Panc1 (cell line): Measurements from ENCODE around the gene IFNG-AS1. TPM values are rescaled to one million over a fixed set of nuclear protein-coding genes. Genes with fewer than 3 reads are reported as not detected.

Experiments
- ATAC-seq: fragments of 200-7000 bp; cut with Tn5 transposase; 2 replicates; pipeline ENCODE4 v1.9.1; 2020; ENCODE audit warnings: mild to moderate bottlenecking, moderate library complexity
- BruUV-seq: library from RNA; stranded (reverse); fragments of 400-500 nt; replicated peaks from 2 replicates; lab custom pipeline; 2021; lab: Mats Ljungman, UMichigan
- CTCF ChIA-PET: fragments of 300-600 bp; sonication (Branson Sonifier 250); formaldehyde crosslinking; loops from one replicate; lab custom pipeline; 2022; ENCODE audit warnings: antibody characterized with exemption; lab: Charles Lee
- POLR2A ChIA-PET: fragments of 300-600 bp; sonication (Branson Sonifier 250); formaldehyde crosslinking; loops from one replicate; lab custom pipeline; 2022; ENCODE audit warnings: antibody characterized with exemption; lab: Charles Lee
- DNase-seq: peaks from one replicate; pipeline ENCODE4 v3.0.0-alpha.2; 2010; ENCODE audit warnings: low read depth, low spot score
- H3K27ac ChIP-seq: 2 replicates; pipeline ENCODE4 v1.5.1; 2011; ENCODE audit warnings: mild to moderate bottlenecking, low read length, inconsistent platforms
- H3K27me3 ChIP-seq: fragments of 200-500 bp; sonication (Bioruptor generic); 2 replicates; pipeline ENCODE4 v1.6.0; 2014; ENCODE audit warnings: low read length, inconsistent platforms; ENCODE audit not compliant: control insufficient read depth, insufficient read depth
- H3K36me3 ChIP-seq: fragments of 200-500 bp; sonication (Bioruptor generic); 2 replicates; pipeline ENCODE4 v1.5.1; 2014; ENCODE audit warnings: inconsistent platforms, mild to moderate bottlenecking, low read length, moderate library complexity; ENCODE audit not compliant: control insufficient read depth, insufficient read depth
- H3K4me1 ChIP-seq: 2 replicates; pipeline ENCODE4 v1.5.1; 2011; ENCODE audit warnings: inconsistent platforms, mild to moderate bottlenecking, low read length, moderate library complexity; ENCODE audit not compliant: control insufficient read depth, insufficient read depth
- H3K4me3 ChIP-seq, 2 experiments: 2 replicates each; pipeline ENCODE4 v1.5.1; 2011 to 2012; ENCODE audit warnings: low read depth in 2 of 2, low read length in 2 of 2, mild to moderate bottlenecking in 2 of 2, inconsistent platforms in 1 of 2, moderate library complexity in 1 of 2
- H3K9me3 ChIP-seq: fragments of 200-500 bp; sonication (Bioruptor generic); 2 replicates; pipeline ENCODE4 v1.5.1; 2014; ENCODE audit warnings: low read depth, mild to moderate bottlenecking, inconsistent platforms, low read length, moderate library complexity; ENCODE audit not compliant: control insufficient read depth, insufficient read depth
- CTCF ChIP-seq: fragments of 450-650 bp; IDR thresholded peaks from 2 replicates; pipeline ENCODE4 v1.5.1; 2017; ENCODE audit warnings: mild to moderate bottlenecking
- POLR2AphosphoS5 ChIP-seq: IDR thresholded peaks from 2 replicates; pipeline ENCODE4 v1.6.1; 2012; ENCODE audit warnings: mild to moderate bottlenecking, low read depth, low read length, moderate library complexity
- REST ChIP-seq, 2 experiments: IDR thresholded peaks; 2 replicates each; pipeline ENCODE4 v1.6.1; 2011 to 2012; ENCODE audit warnings: low read depth in 2 of 2, control low read depth in 1 of 2, low read length in 1 of 2, mild to moderate bottlenecking in 1 of 2, moderate library complexity in 1 of 2; ENCODE audit not compliant: insufficient read depth in 1 of 2
- SIN3A ChIP-seq: IDR thresholded peaks from 2 replicates; pipeline ENCODE4 v1.6.1; 2012; ENCODE audit warnings: low read depth, mild to moderate bottlenecking, low read length, moderate library complexity, borderline replicate concordance; ENCODE audit not compliant: insufficient read depth
- TCF7L2 ChIP-seq: IDR thresholded peaks from 2 replicates; pipeline ENCODE4 v1.6.1; 2011; ENCODE audit warnings: mild to moderate bottlenecking, low read depth, low read length, inconsistent platforms
- in situ Hi-C: cut with HindIII; loops from 2 replicates; pipeline ENCODE4 v1.10.0; 2016; ENCODE audit warnings: low sequenced_read_pairs, low pct_unique_long_range_greater_than_20kb
- intact Hi-C: fragments of 100-400 bp; cut with micrococcal nuclease; formaldehyde crosslinking; loops from one replicate; pipeline ENCODE4 v1.10.0; 2022; ENCODE audit not compliant: unreplicated experiment
- total RNA-seq: library from RNA; stranded (reverse); gene quantifications from one replicate; pipeline ENCODE4 v1.2.1, GENCODE V29; 2021; ENCODE audit not compliant: unreplicated experiment

IFNG-AS1 gene
- total RNA-seq, 1 experiment from 2014 or later, result not detected

- Histone ChIP-seq H3K4me1 (no peaks in the 10 kb centered on the region), H3K27me3 (no peaks in the 10 kb centered on the region), H3K27ac (no peak overlapping the region), H3K9me3 (no peaks in the 10 kb centered on the region), H3K36me3 (no peaks in the 10 kb centered on the region), H3K4me3 (no peak overlapping the region)
- TF ChIP-seq POLR2AphosphoS5 (no peak), SIN3A (no peak), TCF7L2 (no peak), REST (IDR thresholded peaks at IDR 0.05; ENCODE audit: insufficient read depth in 1 of 2, low read depth in 2 of 2, low read length in 1 of 2) (no peak), CTCF (no peak)
- no peak for DNase-seq
- ChIA-PET CTCF (no interaction called here), POLR2A (interaction anchor here (0.6 kb wide), 1 partner anchor 933 kb away, joined by 7 read pairs; no protein-coding TSS in a partner anchor)
- intact Hi-C loops, result no loop called here
- ATAC-seq, result no peak
- in situ Hi-C loops, result no loop called here
- BruUV-seq, result no TSS peak
Measured at GRCh38 chr12:68007466-68007865, 18.2 kb downstream of the IFNG-AS1 start.

- H3K4me3 ChIP-seq, result no peak overlapping the region
- ChIA-PET POLR2A (no interaction called here), CTCF (no interaction called here)
- H3K4me1 ChIP-seq, result no peaks in the 10 kb centered on the region
- DNase-seq (no peak), ATAC-seq (no peak)
- H3K36me3 ChIP-seq, result no peaks in the 10 kb centered on the region
- no peaks in the 10 kb centered on the region for H3K27me3 ChIP-seq
- no peak overlapping the region for H3K27ac ChIP-seq
- no TSS peak for BruUV-seq
- intact Hi-C loops, result no loop called here
- H3K9me3 ChIP-seq, result no peaks in the 10 kb centered on the region
- TF ChIP-seq SIN3A, result no peak
- no peak for TF ChIP-seq TCF7L2
- TF ChIP-seq REST (IDR thresholded peaks at IDR 0.05; ENCODE audit: insufficient read depth in 1 of 2, low read depth in 2 of 2, low read length in 1 of 2), result no peak
- TF ChIP-seq POLR2AphosphoS5, result no peak
- TF ChIP-seq CTCF, result no peak
- in situ Hi-C loops, result no loop called here
Measured at GRCh38 chr12:68011206-68011881, 22.1 kb downstream of the IFNG-AS1 start.
